ENCODE data around the gene NUP160. TPM values are rescaled to one million over a fixed set of nuclear protein-coding genes. Genes with fewer than 3 reads are reported as not detected.
"Not testable (repeated sequence)": the region's sequence is repeated elsewhere in the genome, so short reads cannot be mapped to it uniquely, and the experiment has no call there.

Gene NUP160, protein sequence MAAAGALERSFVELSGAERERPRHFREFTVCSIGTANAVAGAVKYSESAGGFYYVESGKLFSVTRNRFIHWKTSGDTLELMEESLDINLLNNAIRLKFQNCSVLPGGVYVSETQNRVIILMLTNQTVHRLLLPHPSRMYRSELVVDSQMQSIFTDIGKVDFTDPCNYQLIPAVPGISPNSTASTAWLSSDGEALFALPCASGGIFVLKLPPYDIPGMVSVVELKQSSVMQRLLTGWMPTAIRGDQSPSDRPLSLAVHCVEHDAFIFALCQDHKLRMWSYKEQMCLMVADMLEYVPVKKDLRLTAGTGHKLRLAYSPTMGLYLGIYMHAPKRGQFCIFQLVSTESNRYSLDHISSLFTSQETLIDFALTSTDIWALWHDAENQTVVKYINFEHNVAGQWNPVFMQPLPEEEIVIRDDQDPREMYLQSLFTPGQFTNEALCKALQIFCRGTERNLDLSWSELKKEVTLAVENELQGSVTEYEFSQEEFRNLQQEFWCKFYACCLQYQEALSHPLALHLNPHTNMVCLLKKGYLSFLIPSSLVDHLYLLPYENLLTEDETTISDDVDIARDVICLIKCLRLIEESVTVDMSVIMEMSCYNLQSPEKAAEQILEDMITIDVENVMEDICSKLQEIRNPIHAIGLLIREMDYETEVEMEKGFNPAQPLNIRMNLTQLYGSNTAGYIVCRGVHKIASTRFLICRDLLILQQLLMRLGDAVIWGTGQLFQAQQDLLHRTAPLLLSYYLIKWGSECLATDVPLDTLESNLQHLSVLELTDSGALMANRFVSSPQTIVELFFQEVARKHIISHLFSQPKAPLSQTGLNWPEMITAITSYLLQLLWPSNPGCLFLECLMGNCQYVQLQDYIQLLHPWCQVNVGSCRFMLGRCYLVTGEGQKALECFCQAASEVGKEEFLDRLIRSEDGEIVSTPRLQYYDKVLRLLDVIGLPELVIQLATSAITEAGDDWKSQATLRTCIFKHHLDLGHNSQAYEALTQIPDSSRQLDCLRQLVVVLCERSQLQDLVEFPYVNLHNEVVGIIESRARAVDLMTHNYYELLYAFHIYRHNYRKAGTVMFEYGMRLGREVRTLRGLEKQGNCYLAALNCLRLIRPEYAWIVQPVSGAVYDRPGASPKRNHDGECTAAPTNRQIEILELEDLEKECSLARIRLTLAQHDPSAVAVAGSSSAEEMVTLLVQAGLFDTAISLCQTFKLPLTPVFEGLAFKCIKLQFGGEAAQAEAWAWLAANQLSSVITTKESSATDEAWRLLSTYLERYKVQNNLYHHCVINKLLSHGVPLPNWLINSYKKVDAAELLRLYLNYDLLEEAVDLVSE (N-terminal part only)
- 10 to 100 TPM; 56.6 to 86.5 (median 79.0) TPM for polyA plus RNA-seq (ENCODE audit: insufficient read depth in 1 of 5, insufficient read length in 5 of 5, low replicate concordance in 1 of 5)
- long read RNA-seq, donor 1, full-length matches to known transcripts: 10 of 19 reads
- long read RNA-seq, donor 1, partial matches to known transcripts: 9 of 19 reads
- long read RNA-seq, donor 1, other reads (novel, unspliced or antisense): 0 of 19 reads
- long read RNA-seq, donor 2, full-length matches to known transcripts: 9 of 9 reads
- long read RNA-seq, donor 2, partial matches to known transcripts: 0 of 9 reads
- long read RNA-seq, donor 2, other reads (novel, unspliced or antisense): 0 of 9 reads
- long read RNA-seq, donor 3, full-length matches to known transcripts: 2 of 7 reads
- long read RNA-seq, donor 3, partial matches to known transcripts: 5 of 7 reads
- long read RNA-seq, donor 3, other reads (novel, unspliced or antisense): 0 of 7 reads
- long read RNA-seq, donor 4, full-length matches to known transcripts: 3 of 14 reads
- long read RNA-seq, donor 4, partial matches to known transcripts: 11 of 14 reads
- long read RNA-seq, donor 4, other reads (novel, unspliced or antisense): 0 of 14 reads
- long read RNA-seq, donor 5, full-length matches to known transcripts: 7 of 13 reads
- long read RNA-seq, donor 5, partial matches to known transcripts: 6 of 13 reads
- long read RNA-seq, donor 5, other reads (novel, unspliced or antisense): 0 of 13 reads
- long read RNA-seq, donor 6, full-length matches to known transcripts: 5 of 10 reads
- long read RNA-seq, donor 6, partial matches to known transcripts: 5 of 10 reads
- long read RNA-seq, donor 6, other reads (novel, unspliced or antisense): 0 of 10 reads
- long read RNA-seq, donor 7, full-length matches to known transcripts: 1 of 24 reads
- long read RNA-seq, donor 7, partial matches to known transcripts: 23 of 24 reads
- long read RNA-seq, donor 7, other reads (novel, unspliced or antisense): 0 of 24 reads
- long read RNA-seq, donor 8, full-length matches to known transcripts: 1 of 1 reads
- long read RNA-seq, donor 8, partial matches to known transcripts: 0 of 1 reads
- long read RNA-seq, donor 8, other reads (novel, unspliced or antisense): 0 of 1 reads

DNA sequence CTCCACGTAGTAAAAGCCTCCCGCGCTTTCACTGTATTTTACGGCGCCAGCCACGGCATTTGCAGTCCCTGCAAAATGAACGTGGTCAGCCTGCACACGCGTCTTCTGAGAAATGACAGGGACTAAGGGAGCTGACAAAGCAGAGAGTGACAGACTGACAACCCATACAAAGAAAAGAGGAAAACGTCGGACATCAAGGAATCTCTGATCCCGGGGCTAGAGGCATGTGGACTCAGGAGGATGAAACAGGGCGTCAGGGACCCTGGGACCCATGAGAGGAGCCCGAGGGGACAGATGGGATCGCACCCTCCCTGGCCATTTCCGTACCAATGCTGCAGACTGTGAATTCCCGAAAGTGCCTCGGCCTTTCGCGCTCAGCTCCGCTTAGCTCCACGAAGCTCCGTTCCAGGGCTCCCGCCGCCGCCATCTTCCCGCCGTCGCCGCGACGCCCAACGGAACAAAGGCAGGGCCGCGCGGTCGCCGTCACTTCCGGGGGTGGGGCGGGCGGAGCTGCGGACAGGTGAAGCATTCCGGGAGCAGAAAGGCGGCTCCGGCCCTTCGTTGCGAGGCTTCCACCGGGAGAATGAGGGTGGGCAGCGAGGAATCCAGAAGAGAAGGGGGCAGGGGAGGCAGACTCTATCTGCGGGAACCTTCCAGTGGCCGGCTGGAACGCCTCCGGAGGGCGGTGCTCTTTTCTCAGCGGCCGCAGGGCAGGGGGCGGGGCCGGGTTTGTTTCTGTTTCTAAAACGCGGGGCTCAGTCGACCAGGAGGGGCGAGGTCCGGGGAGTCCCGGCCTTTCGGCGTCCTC lies at the start of gene NUP160:
Gene NUP160 (minus strand): TSS at position 459 of the 808 bp plus-strand sequence. CDS start 32 bp downstream, at position 427.
- DNase-seq: peak; percentile 85 to 86

DNA sequence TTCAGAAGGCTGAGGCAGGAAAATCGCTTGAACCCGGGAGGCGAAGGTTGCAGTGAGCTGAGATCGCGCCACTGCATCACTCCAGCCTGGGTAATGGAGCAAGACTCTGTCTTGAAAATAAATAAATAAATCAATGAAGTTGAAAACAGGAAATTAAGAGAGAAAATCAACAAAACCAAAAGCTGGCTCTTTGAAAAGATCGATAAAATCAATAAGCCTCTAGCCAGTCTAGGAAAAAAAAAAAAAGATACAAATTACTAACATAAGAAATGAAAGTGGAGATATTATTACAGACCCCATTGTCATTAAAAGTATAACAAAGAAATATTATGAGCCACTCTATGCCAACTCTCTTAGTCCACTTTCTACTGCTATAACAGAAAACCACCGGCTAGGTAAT lies 48.0 kb upstream of the NUP160 start:
- DNase-seq: no peak

DNA sequence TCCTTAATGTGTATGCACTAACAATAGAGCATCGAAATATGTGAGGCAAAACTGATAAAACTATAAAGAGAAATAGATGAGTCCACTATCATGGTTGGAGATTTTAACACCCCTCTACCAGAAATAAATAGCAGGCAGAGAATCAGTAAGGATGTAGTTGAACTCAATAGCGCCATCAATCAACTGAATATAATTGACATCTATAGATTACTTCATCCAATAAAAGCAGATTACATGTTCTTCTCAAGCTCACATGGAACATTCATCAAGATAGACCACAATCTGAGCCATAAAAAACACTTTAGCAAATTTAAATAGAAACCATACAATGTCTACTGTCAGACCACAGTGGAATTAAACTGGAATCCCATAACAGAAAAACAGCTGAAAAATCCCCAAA lies 46.9 kb upstream of the NUP160 start:
- no peak for DNase-seq

DNA sequence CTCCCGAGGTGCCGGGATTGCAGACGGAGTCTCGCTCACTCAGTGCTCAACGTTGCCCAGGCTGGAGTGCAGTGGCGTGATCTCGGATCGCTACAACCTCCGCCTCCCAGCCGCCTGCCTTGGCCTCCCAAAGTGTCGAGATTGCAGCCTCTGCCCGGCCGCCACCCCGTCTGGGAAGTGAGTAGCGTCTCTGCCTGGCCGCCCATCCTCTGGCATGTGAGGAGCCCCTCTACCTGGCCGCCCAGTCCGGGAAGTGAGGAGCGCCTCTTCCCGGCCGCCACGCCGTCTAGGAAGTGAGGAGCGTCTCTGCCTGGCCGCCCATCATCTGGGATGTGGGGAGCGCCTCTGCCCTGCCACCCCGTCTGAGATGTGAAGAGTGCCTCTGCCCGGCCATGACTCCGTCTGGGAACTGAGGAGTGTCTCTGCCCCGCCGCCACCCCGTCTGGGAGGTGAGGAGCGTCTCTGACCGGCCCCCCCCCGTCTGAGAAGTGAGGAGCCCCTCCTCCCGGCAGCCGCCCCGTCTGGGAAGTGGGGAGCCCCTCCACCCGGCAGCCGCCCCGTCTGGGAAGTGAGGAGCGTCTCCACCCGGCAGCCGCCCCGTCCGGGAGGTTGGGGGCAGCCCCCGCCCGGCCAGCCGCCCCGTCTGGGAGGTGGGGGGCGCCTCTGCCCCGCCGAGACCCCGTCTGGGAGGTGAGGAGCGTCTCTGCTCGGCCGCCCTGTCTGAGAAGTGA lies 44.6 kb upstream of the NUP160 start:
- not testable (repeated sequence) for DNase-seq

DNA sequence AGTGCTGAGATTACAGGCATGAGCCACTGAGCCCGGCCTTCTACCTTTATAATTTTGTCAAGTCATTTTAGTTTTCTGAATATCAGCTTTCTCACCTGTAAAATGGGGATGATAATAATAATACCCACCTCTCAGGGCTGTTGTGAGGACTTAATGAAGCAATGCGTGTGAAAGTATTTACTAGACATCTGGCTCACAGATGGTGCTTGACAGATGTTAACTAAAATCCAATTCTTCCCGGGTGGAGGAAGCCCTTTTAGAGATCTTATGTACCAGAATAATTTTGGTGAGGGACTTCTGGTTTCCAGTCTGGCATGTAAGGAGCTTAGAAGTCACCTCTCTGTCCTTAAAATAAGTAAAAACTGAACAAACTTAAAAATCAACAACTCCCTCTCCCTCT lies 43.7 kb upstream of the NUP160 start:
- no peak for DNase-seq

DNA sequence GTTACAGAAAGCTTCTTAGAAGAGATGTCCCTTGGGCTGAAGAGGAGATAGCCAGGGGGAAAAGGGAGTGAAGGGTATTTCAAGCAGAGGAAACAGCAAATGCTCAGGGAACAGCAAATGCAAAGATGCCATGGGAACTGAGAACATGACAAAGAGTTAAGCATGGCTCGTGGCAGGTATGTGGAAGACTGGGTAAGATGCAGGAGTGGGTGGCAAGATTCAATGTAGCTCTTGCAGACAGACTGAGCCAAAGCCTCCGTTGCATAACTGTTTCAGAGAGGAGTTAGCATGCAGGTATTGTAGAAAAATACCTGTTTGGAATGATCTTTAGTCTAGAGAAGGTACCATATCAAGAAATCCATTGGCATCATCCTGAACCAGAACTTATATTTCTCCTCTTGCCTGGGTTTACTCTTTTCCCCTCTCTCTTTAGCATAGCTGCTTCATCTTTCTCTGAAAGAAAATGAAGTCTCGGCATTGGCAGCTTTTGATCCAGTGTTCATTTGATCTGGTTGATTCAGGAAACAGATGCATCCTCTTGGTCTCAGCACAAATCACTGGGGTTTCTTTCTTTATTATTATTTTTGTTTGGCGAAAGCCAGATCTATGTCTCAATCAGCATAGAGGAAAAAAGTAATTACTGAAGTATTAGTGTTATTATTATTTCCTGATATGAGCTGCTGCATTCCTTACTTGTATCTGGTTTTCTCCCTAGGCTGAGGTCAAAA lies 41.7 kb upstream of the NUP160 start:
- no peak for DNase-seq

DNA sequence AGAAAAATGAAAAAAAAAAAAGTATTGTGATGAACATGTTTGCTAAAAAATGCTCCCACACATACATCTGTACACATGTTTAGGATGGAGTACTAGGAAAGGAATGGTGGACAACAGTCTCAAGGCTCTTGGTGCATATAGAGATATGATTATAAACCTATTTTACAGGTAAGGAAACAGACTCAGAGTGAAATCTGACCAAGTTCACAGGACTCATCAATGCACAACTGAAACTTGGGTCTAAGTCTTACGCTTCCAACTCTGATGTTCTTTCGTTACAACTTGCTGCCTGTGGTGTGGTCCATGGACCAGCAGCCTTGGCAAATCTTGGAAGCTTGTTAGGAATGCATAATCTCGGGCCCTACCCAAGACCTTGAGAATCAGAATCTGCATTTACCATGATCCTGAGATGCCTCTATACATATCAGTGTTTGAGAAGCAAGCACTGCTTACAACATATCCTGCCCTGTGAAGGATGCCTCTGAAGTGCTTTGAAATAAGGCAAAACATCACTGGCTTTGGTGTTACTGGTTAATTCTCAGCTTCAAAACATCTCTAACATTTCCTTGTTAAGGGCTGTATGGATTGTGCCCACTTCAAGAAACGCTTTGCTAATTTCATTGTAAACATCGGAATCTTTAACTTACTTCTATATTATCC lies 39.9 kb upstream of the NUP160 start:
- DNase-seq: no peak

DNA sequence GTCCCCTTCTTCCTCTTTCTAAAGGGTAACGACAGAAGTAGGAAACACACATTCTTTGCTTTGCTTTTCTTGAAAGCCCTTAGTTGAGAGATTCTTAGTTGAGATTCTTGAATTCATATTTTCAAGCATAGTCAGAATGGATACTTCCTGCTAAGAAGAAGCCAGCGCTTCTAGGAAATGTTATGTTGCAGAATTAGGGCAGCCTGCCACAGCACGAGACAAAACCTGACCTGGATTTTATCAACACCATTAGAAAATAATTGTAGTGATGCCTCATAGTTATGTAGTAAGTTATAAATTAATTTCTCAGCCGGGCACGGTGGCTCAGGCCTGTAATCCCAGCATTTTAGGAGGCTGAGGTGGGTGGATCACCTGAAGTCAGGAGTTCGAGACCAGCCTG lies 37.9 kb upstream of the NUP160 start:
- peak; percentile 36 to 42 for DNase-seq

DNA sequence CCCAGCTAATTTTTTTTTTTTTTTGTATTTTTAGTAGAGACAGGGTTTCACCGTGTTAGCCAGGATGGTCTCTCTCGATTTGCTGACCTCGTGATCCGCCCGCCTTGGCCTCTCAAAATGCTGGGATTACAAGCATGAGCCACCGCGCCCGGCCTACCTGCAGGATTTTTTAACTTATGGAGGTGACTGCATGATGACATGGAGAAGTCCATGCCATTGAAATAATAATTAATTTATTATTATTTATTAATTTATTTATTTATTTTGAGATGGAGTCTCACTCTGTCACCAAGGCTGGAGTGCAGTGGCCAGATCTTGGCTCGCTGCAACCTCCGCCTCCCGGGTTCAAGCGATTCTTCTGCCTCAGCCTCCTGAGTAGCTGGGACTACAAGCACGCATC lies 34.3 kb upstream of the NUP160 start:
- not testable (repeated sequence) for DNase-seq

DNA sequence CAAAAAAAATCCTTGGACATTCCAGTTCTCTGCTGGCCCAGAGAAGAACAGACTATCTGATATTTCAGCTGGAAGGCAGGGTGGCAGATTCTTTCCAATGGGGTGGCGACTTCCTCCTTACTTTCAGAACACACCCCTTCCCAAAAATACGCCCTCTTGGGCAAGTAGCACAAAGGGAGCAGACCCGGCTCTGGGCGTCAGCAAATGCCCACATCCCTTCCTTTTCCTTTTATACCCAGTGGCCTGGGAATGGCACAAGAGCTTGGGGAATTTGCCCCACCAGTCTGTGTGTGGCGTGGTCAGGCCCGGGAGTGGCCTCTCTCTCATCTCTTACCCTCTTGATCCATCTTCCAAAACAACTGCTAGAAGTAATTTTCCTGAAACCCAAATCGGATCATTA lies 33.0 kb upstream of the NUP160 start:
- no peak for DNase-seq

DNA sequence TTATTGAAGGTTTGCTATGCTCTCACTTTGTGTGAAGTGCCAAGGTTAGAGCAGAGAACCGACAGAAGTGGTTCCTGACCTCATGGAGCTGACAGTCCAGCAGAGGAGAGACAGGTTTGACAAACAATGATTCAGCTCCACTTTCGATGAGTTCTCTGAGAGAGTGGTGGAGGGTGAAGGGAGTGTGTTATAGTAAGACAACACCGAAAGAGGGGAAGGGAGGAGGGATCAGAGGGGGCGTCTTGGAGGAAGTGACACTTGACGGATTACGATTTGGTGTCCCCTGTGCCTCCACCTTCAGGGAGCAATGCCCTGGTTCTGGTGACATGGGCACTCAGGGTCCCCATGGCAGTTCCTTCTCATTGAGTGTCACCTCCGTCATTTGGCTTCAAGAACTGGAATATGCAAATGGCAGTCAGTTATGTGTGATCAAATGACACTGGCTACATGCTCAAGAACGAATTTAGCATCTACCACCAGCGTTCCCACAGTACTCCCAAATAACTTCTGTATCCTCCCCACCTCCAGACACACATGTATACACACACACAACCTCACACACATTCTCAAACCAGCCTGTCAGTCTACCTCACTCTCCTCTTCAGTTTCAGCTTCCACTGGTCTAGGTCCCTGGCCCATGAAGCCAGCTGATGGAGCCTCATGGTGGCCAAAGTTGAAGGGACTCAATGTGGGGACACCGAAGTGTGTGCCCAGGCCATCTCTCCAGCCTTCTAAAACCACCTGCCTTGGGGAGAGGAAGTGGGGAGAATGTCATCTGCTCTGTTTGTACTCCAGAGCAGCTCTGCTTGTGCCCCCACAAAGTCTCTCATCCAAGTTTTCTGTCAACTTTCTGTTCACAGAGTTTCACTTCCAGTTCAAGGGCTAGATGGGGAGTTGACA lies 31.4 kb upstream of the NUP160 start:
- DNase-seq: no peak

DNA sequence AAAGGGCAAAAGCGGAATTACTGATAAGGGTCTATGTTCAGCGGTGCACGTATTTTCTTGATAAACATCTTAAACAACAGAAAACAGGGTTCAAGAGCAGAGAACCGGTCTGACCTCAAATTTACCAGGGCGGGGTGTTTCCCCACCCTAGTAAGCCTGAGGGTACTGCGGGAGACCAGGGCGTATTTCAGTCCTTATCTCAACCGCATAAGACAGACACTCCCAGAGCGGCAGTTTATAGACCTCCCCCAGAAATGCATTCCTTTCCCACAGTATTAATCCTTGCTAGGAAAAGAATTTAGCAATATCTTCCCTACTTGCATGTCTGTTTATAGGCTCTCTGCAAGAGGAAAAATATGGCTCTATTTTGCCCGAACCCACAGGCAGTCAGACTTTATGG lies 27.7 kb upstream of the NUP160 start:
- DNase-seq: not testable (repeated sequence)

DNA sequence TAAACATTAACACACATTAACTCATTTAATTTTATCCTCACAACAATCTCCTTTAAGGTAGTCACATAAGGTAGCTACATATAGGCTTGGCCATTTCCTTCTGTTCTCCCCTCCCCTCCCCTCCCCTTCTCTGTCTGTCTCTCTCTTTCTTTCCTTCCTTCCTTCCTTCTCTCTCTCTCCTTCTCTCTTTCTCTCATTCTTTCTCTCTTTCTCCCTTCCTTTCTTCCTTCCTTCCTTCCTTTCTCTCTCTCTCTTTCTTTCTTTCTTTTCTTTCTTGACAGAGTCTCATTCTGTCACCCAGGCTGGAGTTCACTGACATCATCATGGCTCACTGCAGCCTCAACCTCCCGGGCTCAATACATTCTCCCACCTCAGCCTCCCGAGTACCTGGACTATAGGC lies 22.3 kb upstream of the NUP160 start:
- no peak for DNase-seq

DNA sequence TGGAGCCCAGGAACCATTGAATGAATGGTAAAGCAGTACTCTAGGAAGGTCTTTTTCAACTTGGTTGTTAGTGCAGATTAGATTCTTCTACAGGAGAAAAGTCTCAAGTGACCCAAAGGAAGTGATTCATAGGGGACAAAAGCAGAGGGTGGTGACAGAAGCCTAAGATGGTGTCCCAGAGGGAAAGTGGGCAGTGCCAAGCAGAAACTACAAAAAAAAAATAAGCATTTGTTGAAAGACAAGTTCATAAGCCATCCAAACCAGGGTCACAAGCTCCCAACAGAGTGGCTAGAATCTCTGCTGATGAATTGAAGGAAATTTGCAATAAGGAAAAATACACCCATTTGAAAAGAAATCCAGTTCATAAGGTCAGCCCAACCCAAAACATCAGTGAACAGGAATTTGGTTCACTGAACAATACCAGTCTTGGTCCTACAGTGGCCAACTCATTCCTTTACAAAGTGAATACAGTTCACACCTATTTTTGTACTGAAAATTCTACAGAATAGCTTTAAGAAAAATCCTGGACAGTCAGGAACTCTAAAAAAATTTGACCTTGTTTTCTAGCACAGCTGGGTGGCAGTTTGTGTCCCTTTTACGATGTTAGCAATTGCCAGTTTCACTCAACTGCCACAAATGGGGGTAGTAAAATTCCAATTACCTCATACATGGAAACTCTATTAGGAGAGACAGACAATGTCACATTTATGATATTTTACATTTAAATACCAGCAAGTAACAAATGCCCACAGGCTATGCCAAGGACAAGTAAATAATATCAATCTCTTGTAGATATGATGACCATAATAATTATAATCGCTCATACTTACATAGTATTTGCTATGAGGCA lies 21.6 kb upstream of the NUP160 start:
- no peak for DNase-seq
